ENCODE data around the gene LONP1.
A peak's percentile ranks its signal among the peaks of the same experiment; 100 is the strongest.
"Not testable (repeated sequence)": the region's sequence is repeated elsewhere in the genome, so short reads cannot be mapped to it uniquely, and the experiment has no call there.

Gene LONP1

GRCh38 chr19:5719961-5720790, at the start of gene LONP1, which contains the start of gene CATSPERD:
TSS of gene LONP1 (minus strand) at chr19:5720146. CDS start at chr19:5720132, 14 bp downstream.
TSS of gene CATSPERD (plus strand) at chr19:5720637. CDS start at chr19:5720738, 101 bp downstream.
- peak; percentile 98 for DNase-seq (ENCODE audit: insufficient read length, low spot score)
- peak; percentile 86 for FAIRE-seq
- peak; percentile 77 for TF ChIP-seq POLR2A (IDR thresholded peaks at IDR 0.05; ENCODE audit: low read depth, low read length)

GRCh38 chr19:5767949-5768348, 48.0 kb upstream of the LONP1 start:
- no peak for DNase-seq (ENCODE audit: insufficient read length, low spot score)
- no peak for FAIRE-seq
- no peak for TF ChIP-seq POLR2A (IDR thresholded peaks at IDR 0.05; ENCODE audit: low read depth, low read length)

GRCh38 chr19:5765220-5765619, 45.3 kb upstream of the LONP1 start:
- no peak for FAIRE-seq
- DNase-seq (ENCODE audit: insufficient read length, low spot score) = no peak
- no peak for TF ChIP-seq POLR2A (IDR thresholded peaks at IDR 0.05; ENCODE audit: low read depth, low read length)

GRCh38 chr19:5762608-5763217, 42.8 kb upstream of the LONP1 start:
- DNase-seq (ENCODE audit: insufficient read length, low spot score) (no peak), FAIRE-seq (no peak)
- no peak for TF ChIP-seq POLR2A (IDR thresholded peaks at IDR 0.05; ENCODE audit: low read depth, low read length)

GRCh38 chr19:5753743-5754142, 33.8 kb upstream of the LONP1 start:
- FAIRE-seq (no peak), DNase-seq (ENCODE audit: insufficient read length, low spot score) (no peak)
- no peak for TF ChIP-seq POLR2A (IDR thresholded peaks at IDR 0.05; ENCODE audit: low read depth, low read length)

- DNase-seq (ENCODE audit: insufficient read length, low spot score) (no peak), FAIRE-seq (no peak)
- TF ChIP-seq POLR2A (IDR thresholded peaks at IDR 0.05; ENCODE audit: low read depth, low read length) = no peak
Measured at GRCh38 chr19:5751709-5752108, 31.8 kb upstream of the LONP1 start.

GRCh38 chr19:5749505-5749904, 29.6 kb upstream of the LONP1 start:
- DNase-seq (ENCODE audit: insufficient read length, low spot score) = no peak
- TF ChIP-seq POLR2A (IDR thresholded peaks at IDR 0.05; ENCODE audit: low read depth, low read length) = no peak
- no peak for FAIRE-seq

GRCh38 chr19:5748920-5749319, 29.0 kb upstream of the LONP1 start:
- not testable (repeated sequence) for DNase-seq (ENCODE audit: insufficient read length, low spot score); FAIRE-seq

GRCh38 chr19:5744999-5745398, 25.1 kb upstream of the LONP1 start:
- FAIRE-seq; DNase-seq (ENCODE audit: insufficient read length, low spot score): not testable (repeated sequence)

- DNase-seq (ENCODE audit: insufficient read length, low spot score) = no peak
- no peak for FAIRE-seq
Measured at GRCh38 chr19:5743630-5744029, 23.7 kb upstream of the LONP1 start.

GRCh38 chr19:5742051-5742450, 22.1 kb upstream of the LONP1 start:
- DNase-seq (ENCODE audit: insufficient read length, low spot score) (no peak), FAIRE-seq (no peak)
- no peak for TF ChIP-seq POLR2A (IDR thresholded peaks at IDR 0.05; ENCODE audit: low read depth, low read length)

More at GRCh38 chr19:5743630-5744029, 23.7 kb upstream of the LONP1 start:
- TF ChIP-seq POLR2A (IDR thresholded peaks at IDR 0.05; ENCODE audit: low read depth, low read length) = no peak

- no peak for TF ChIP-seq POLR2A (IDR thresholded peaks at IDR 0.05; ENCODE audit: low read depth, low read length)
- no peak for FAIRE-seq
- no peak for DNase-seq (ENCODE audit: insufficient read length, low spot score)
Measured at GRCh38 chr19:5738423-5738822, 18.5 kb upstream of the LONP1 start.

GRCh38 chr19:5733172-5733571, 13.2 kb upstream of the LONP1 start:
- not testable (repeated sequence) for DNase-seq (ENCODE audit: insufficient read length, low spot score); FAIRE-seq

GRCh38 chr19:5727453-5728050, 7.6 kb upstream of the LONP1 start:
- FAIRE-seq (no peak), DNase-seq (ENCODE audit: insufficient read length, low spot score) (no peak)
- no peak for TF ChIP-seq POLR2A (IDR thresholded peaks at IDR 0.05; ENCODE audit: low read depth, low read length)

Data from H54 (cell line).